HG02678 (cell line): Measurements from ENCODE around the gene NGF.

Source experiments
- ATAC-seq: cut with Tn5 transposase; IDR thresholded peaks from one replicate; pipeline ENCODE4 v1.9.1; 2021; ENCODE audit warnings: mild to moderate bottlenecking, moderate library complexity; ENCODE audit not compliant: unreplicated experiment

NGF gene

DNA sequence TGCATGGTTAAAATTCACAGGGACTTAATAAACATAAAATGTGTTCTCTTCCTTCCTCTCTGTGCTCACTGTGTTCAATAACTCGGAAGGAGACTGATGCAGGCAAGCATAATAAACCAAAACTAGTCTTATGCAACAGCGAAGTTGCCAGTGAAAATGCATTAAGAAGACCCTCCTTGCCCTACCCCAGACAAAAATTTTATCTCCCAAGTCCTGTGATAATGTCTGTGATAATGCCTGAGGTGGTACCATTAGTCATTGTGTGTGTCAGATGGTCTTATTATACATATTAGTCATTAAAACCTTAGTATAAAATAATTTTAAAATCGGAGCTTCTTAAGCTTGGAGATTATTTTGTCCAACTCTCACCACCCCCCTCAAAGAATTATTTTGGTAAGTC lies 97.8 kb downstream of the NGF start:
- ATAC-seq, result no peak

DNA sequence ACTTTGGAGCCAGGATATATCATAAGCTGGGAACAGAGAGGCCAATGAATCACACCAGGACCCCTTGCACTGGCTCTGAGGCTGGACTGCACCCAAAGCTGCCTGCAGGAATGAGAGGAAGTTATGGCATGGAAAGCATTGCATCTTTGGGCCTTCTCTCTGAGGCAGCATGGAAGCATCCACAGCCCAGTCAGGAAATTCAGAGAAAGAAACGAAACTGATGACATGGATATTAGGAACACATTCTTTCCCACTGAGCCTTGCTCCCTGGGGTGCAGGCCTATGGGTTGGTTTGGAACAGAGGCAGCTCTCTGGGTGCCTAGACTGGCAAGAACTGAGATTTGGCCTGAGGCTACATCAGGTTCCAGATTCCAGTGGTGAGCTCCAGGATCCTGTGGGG lies 98.6 kb downstream of the NGF start:
- no peak for ATAC-seq

DNA sequence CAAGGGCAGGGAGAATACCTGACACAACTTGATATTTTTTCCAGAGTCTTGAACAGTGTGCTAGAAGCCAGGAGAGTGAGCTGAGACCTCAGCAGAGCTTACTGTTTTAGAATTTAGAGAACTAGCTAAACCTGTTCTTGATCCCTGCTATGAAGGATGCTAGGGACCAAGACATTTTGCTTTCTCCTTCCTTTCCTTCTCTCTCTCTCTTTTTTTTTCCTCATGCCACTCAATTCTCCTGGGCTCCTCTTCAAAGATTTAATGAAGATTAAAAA lies 99.0 kb downstream of the NGF start:
- ATAC-seq, result no peak

DNA sequence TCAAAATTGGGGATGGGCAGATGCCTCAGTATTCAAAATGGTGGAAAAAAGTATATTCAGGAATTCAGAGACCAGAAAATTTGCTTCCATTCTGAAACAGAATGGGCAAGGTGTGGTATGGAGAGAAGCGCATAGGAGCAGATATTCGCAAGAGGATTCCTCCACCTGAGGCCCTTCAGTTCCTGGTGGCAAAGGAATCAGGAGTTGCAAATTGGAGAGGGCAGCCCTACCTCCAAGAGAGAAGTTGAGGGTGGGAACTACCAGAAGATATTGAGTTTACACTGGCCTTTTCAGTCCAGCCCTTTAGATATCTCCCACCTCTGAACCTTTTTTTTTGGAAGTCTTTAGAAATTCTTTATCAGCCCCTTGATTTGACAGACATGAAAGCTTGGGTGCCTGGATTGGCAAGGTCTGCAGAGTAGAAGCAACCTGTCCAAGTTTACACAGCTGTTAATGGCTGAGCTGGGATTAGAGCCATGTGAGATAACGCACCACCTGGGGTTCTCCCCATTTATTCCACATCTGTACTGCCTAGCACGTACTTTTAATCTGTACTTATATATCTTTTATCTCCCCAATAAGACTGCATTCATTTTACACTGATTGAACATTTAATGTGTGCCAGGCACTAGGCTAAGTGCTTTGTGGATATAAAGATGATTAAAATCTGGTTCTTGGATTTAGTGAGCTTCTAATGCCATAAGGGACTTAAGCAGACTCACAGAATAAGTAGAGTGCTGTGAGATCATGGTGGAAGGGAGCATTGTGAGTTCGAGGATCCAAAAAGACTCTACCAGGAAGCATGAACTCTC lies 99.5 kb downstream of the NGF start:
- ATAC-seq, result no peak

DNA sequence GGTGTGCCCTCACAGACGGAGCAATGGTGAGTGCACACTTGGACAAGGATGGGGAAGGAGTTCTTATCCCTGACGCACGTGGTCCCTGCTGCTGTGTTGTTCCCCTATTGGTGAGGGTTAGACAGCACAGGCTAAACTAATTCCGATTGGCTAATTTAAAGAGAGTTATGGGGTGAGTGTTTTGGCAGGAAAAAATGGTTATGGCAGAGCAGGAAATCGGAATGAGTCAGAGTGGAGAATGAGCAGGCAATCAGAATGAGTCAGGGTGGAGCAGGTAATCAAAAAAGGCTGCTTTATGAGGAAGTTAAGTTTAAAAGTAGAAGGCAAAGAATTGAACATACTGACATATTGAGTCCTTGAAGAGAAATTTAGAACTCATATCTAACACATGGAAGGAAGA lies 100.5 kb downstream of the NGF start:
- ATAC-seq, result no peak

DNA sequence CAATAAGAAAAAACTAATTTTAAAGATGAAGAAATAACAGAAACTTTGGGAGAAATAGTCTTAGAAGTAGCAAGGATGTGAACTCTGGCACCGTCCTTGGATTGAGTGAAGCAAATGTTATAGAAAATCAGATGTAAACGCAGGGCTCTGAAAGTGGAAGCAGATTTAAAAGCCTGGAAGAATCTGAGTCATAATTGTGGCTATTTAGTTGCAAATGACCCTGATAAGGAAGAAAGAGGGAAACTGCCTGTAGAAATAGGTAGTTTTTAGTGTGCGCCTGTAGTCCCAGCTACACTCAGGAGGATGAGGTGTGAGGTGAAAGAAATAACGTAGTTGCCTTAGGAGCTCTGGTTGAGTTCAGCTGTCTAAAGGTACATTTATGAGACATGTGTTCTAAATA lies 101.0 kb downstream of the NGF start:
- no peak for ATAC-seq
